Natural killer cell (primary cell): ENCODE results near the gene SH3BP5. TPM values are rescaled to one million over a fixed set of nuclear protein-coding genes. Genes with fewer than 3 reads are reported as not detected.
"Not testable (repeated sequence)": the region's sequence is repeated elsewhere in the genome, so short reads cannot be mapped to it uniquely, and the experiment has no call there.

ENCODE experiments used
- ATAC-seq, 3 donors: fragments of 150-1000 bp in 2 of 3; fragments of 200-7000 bp in 1 of 3; cut with Tn5 transposase; 1 replicate in 1 of 3; 2 replicates in 2 of 3; pipeline ENCODE4 v1.10.0; 2021; ENCODE audit warnings: mild to moderate bottlenecking in 2 of 3, moderate library complexity in 2 of 3
- DNase-seq, 2 donors: peaks; one replicate each; pipeline versions ENCODE4 v3.0.0 to v3.0.0-alpha.2; 2013 to 2021; ENCODE audit warnings: mixed read lengths in 1 of 2
- H3K27ac ChIP-seq: one replicate; pipeline ENCODE4 v1.5.1; 2013; ENCODE audit warnings: mild to moderate bottlenecking, low read length
- H3K27me3 ChIP-seq: one replicate; pipeline ENCODE4 v1.6.1; 2013; ENCODE audit warnings: low read length; ENCODE audit not compliant: control insufficient read depth, insufficient read depth
- H3K36me3 ChIP-seq: one replicate; pipeline ENCODE4 v1.6.1; 2013; ENCODE audit warnings: low read length; ENCODE audit not compliant: control insufficient read depth, insufficient read depth
- H3K4me1 ChIP-seq: one replicate; pipeline ENCODE4 v1.6.1; 2013; ENCODE audit warnings: low read length; ENCODE audit not compliant: control insufficient read depth, insufficient read depth
- H3K4me3 ChIP-seq: one replicate; pipeline ENCODE4 v1.5.1; 2013; ENCODE audit warnings: low read length
- H3K9me3 ChIP-seq: one replicate; pipeline ENCODE4 v1.6.1; 2013; ENCODE audit warnings: low read length; ENCODE audit not compliant: control insufficient read depth, insufficient read depth
- H3K27ac Mint-ChIP-seq, 2 donors: one replicate each; pipeline ENCODE4 v1.8.0; 2022; ENCODE audit warnings: mild to moderate bottlenecking in 2 of 2, mixed read lengths in 2 of 2, moderate library complexity in 1 of 2
- H3K27me3 Mint-ChIP-seq, 2 donors: one replicate each; pipeline ENCODE4 v1.8.0; 2022; ENCODE audit warnings: low read depth in 2 of 2, mixed read lengths in 2 of 2
- H3K36me3 Mint-ChIP-seq: one replicate; pipeline ENCODE4 v1.8.0; 2022; ENCODE audit warnings: mixed read lengths
- H3K4me1 Mint-ChIP-seq, 2 donors: one replicate each; pipeline ENCODE4 v1.8.0; 2022; ENCODE audit warnings: mixed read lengths in 2 of 2
- H3K4me3 Mint-ChIP-seq: one replicate; pipeline ENCODE4 v1.8.0; 2022; ENCODE audit warnings: mild to moderate bottlenecking, moderate library complexity, mixed read lengths
- H3K9me3 Mint-ChIP-seq, 2 donors: one replicate each; pipeline ENCODE4 v1.8.0; 2022; ENCODE audit warnings: mixed read lengths in 2 of 2
- CTCF ChIP-seq: fragments of 200-600 bp; IDR thresholded peaks from one replicate; pipeline ENCODE4 v1.8.0; 2022; ENCODE audit warnings: antibody characterized with exemption
- WGBS: methylation state at CpG from one replicate; pipeline ENCODE4 v1.1.7; 2013; ENCODE audit warnings: missing lambda C conversion rate; ENCODE audit not compliant: insufficient coverage; 5-methylcytosine and 5-hydroxymethylcytosine counted together
- intact Hi-C: fragments of 100-400 bp; cut with micrococcal nuclease; formaldehyde crosslinking; loops from one replicate; pipeline ENCODE4 v1.14.2; 2022
- total RNA-seq, 4 donors: library from RNA; stranded (reverse); fragments of 120-200 nt in 1 of 4; gene quantifications; one replicate each; pipeline versions ENCODE4 v1.2.3 to v1.2.4, GENCODE V29; 2013 to 2022

Gene SH3BP5
- total RNA-seq, 3 donors from 2014 or later (not counting 1 experiment from before 2014, with no cell fraction given) = 89.4 to 129 (median 91.0) TPM

GRCh38 chr3:15356176-15356575, 23.8 kb upstream of the SH3BP5 start:
- Mint-ChIP-seq H3K9me3 (no peaks in the 10 kb centered on the region), H3K4me3 (no peak overlapping the region), H3K27me3 (no peaks in the 10 kb centered on the region), H3K27ac (peak overlapping the region; percentile 37 to 60), H3K4me1 (peaks cover 8 to 9% of the 10 kb centered on the region in 2 donors), H3K36me3 (no peaks in the 10 kb centered on the region)
- DNase-seq = no peak
- no peak overlapping the region for H3K27ac ChIP-seq
- peaks cover 8% of the 10 kb centered on the region for H3K4me1 ChIP-seq
- intact Hi-C loops = no loop called here
- no peak for TF ChIP-seq CTCF
- H3K4me3 ChIP-seq = no peak overlapping the region
- H3K9me3 ChIP-seq = peaks cover 6% of the 10 kb centered on the region
- WGBS = 94% methylated on average over 2 of the region's 2 CpGs
- no peaks in the 10 kb centered on the region for H3K27me3 ChIP-seq
- no peaks in the 10 kb centered on the region for H3K36me3 ChIP-seq
- ATAC-seq = no peak

GRCh38 chr3:15355086-15355485, 22.7 kb upstream of the SH3BP5 start:
- Mint-ChIP-seq H3K9me3 (no peaks in the 10 kb centered on the region), H3K27ac (no peak overlapping the region)
- intact Hi-C loops = no loop called here

DNA sequence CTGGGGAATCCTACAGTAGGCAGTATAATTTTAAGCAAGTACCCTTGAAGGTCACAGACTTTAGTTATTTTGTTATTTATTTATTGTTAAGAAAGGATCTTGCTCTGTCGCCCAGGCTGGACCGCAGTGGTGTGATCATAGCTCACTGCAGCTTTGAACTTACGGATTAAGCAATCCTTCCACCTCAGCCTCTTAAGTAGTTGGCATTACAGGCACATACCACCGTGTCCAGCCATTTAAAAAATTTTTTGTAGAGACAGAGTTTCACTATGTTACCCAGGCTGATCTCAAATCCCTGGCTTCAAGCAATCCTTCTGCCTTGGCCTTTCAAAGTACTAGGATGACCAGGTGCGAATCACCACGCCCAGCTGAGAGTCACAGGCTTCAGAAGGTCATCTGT, 22.1 kb upstream of the SH3BP5 start:
- H3K4me3 ChIP-seq = no peak overlapping the region
- no peaks in the 10 kb centered on the region for H3K36me3 ChIP-seq
- Mint-ChIP-seq H3K27me3 (no peaks in the 10 kb centered on the region), H3K4me3 (no peak overlapping the region), H3K27ac (no peak overlapping the region), H3K9me3 (no peaks in the 10 kb centered on the region), H3K4me1 (peaks cover 8 to 9% of the 10 kb centered on the region in 2 donors), H3K36me3 (no peaks in the 10 kb centered on the region)
- ATAC-seq (no peak), DNase-seq (no peak)
- peaks cover 8% of the 10 kb centered on the region for H3K4me1 ChIP-seq
- no peak for TF ChIP-seq CTCF
- H3K27ac ChIP-seq = no peak overlapping the region
- no peaks in the 10 kb centered on the region for H3K27me3 ChIP-seq
- 86% methylated on average over 6 of the region's 6 CpGs for WGBS
- H3K9me3 ChIP-seq = peaks cover 9% of the 10 kb centered on the region
- intact Hi-C loops = no loop called here

More at GRCh38 chr3:15355086-15355485, 22.7 kb upstream of the SH3BP5 start:
- H3K4me3 Mint-ChIP-seq = no peak overlapping the region
- Histone ChIP-seq H3K9me3 (peaks cover 9% of the 10 kb centered on the region), H3K27ac (no peak overlapping the region), H3K36me3 (no peaks in the 10 kb centered on the region), H3K27me3 (no peaks in the 10 kb centered on the region), H3K4me3 (no peak overlapping the region), H3K4me1 (peaks cover 8% of the 10 kb centered on the region)
- H3K36me3 Mint-ChIP-seq = no peaks in the 10 kb centered on the region
- 64% methylated on average over 1 of the region's 1 CpG for WGBS
- TF ChIP-seq CTCF = no peak
- no peaks in the 10 kb centered on the region for H3K27me3 Mint-ChIP-seq
- no peak for DNase-seq
- peaks cover 8 to 9% of the 10 kb centered on the region in 2 donors for H3K4me1 Mint-ChIP-seq
- ATAC-seq = no peak

GRCh38 chr3:15350141-15350540, 17.8 kb upstream of the SH3BP5 start:
- ATAC-seq (no peak), DNase-seq (no peak)
- no peaks in the 10 kb centered on the region for H3K36me3 Mint-ChIP-seq
- no peak for TF ChIP-seq CTCF
- Histone ChIP-seq H3K4me1 (peaks cover 23% of the 10 kb centered on the region), H3K36me3 (no peaks in the 10 kb centered on the region), H3K4me3 (no peak overlapping the region), H3K9me3 (peaks cover 9% of the 10 kb centered on the region), H3K27ac (no peak overlapping the region), H3K27me3 (no peaks in the 10 kb centered on the region)
- no peak overlapping the region for H3K27ac Mint-ChIP-seq
- peaks cover 18 to 19% of the 10 kb centered on the region in 2 donors for H3K4me1 Mint-ChIP-seq
- H3K4me3 Mint-ChIP-seq = no peak overlapping the region
- no peaks in the 10 kb centered on the region for H3K27me3 Mint-ChIP-seq
- 93% methylated on average over 2 of the region's 3 CpGs for WGBS
- intact Hi-C loops = no loop called here
- no peaks in the 10 kb centered on the region for H3K9me3 Mint-ChIP-seq

GRCh38 chr3:15349438-15349837, 17.1 kb upstream of the SH3BP5 start:
- H3K4me3 ChIP-seq, H3K27ac Mint-ChIP-seq, H3K9me3 Mint-ChIP-seq, intact Hi-C loops, H3K36me3 ChIP-seq, H3K27ac ChIP-seq, H3K36me3 Mint-ChIP-seq, H3K9me3 ChIP-seq, H3K4me3 Mint-ChIP-seq, ATAC-seq, H3K27me3 ChIP-seq, H3K27me3 Mint-ChIP-seq, DNase-seq: not testable (repeated sequence)
- peaks cover 26% of the 10 kb centered on the region for H3K4me1 ChIP-seq
- peaks cover 18 to 19% of the 10 kb centered on the region in 2 donors for H3K4me1 Mint-ChIP-seq
- WGBS = 100% methylated on average over 1 of the region's 5 CpGs
